IPS-NIHi7 (cell line): Measurements from ENCODE around the gene DAZL.
"Not testable (repeated sequence)": the region's sequence is repeated elsewhere in the genome, so short reads cannot be mapped to it uniquely, and the experiment has no call there.

ENCODE experiments used
- DNase-seq: peaks from one replicate; pipeline ENCODE4 v3.0.0; 2012; ENCODE audit warnings: mixed read lengths; ENCODE audit errors: extremely low spot score

Gene DAZL

DNA sequence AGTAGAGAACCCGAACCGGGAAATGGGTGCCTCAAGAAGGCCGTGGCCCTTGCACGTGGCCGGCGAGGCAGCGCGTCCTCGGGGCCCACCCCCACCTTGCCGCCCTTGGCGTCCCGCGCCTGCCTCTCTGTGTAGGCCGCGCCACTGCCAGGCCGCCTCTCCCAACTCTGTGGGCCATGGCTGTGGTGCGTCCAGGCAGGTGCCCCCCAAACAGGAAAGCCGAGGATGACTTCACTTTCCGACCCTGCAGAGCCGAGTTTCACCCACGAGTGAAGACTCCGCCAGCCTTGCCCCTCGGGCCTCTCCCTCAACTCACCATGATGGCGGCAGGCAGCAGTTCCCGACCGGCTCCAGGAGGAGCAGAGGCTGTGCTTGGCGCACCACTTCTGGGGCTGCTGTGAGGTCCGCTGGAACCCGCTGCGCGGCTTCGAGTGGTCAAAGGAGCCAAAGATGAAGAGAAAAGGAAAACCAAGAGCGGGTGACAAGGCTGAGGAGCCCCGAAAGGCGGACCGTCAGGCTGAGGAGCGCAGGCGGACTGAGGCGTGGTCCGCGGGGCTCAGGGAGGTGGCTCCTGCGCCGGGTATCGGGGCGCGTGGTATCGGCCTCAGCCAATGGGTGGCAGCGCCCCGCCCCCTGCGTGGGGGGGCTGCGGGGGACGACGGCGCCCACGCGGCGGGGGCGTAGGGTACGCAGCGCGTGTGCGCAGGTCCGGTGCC lies at the start of gene DAZL:
DAZL (minus strand) TSS at position 537 of the 716 bp plus-strand sequence; CDS start at position 319, 218 bp downstream.
- no peak for DNase-seq

DNA sequence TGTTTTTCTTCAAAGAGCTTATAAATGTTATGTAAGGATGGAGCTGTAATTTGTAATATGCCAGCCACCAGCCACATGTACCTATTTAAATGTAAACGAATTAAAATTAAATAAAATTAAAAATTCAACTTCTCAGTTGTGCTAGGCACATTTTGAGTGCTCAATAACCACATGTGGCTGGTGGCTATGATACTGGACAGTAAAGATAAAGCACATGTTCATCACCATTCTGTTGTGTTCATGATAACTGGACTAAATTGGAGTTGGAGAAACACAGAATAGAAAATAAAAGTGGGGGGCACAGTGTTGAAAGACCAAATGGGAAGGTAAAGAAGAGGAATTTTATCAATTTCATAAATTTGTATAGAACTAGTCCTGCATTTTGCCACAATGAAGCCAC lies 49.8 kb upstream of the DAZL start:
- no peak for DNase-seq

GRCh38 chr3:16653712-16654111 lies 48.5 kb upstream of the DAZL start:
- no peak for DNase-seq

- no peak for DNase-seq
Measured at GRCh38 chr3:16647668-16648067, 42.4 kb upstream of the DAZL start.

- no peak for DNase-seq
Measured at GRCh38 chr3:16639806-16640205, 34.6 kb upstream of the DAZL start.

- DNase-seq, result no peak
Measured at GRCh38 chr3:16633948-16634347, 28.7 kb upstream of the DAZL start.

- no peak for DNase-seq
Measured at GRCh38 chr3:16632395-16632794, 27.2 kb upstream of the DAZL start.

DNA sequence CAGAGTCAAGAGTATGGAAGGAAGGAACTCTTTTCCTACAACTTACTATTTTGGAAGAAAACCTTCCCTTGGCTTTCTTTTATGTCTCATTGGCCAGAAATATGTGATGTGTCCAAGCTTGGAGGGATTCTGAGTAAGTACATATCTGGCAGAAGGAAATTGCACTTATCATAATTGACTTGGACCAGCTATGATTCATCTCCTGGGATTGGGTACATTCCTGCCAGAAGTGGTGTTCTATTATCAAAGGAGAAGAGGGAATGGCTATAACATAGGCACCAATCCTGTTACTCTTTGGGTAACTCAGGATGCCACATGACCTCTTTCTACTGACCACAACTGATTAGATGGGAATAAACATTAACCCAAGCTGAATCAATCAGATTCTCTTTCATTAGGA lies 13.5 kb upstream of the DAZL start:
- no peak for DNase-seq

DNA sequence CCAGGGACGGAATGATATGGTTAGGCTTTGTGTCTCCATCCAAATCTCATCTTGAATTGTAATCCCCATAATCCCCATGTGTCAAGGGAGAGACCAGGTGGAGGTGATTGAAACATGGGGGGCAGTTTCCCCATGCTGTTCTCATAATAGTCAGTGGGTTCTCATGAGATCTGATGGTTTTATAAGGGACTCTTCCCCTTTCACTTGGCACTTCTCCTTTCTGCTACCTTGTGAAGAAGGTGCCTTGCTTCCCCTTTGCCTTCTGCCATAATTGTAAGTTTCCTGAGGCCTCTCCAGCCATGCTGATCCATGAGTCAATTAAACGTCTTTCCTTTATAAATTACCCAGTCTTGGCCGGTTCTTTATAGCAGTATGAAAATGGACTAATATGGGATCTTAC lies 11.9 kb upstream of the DAZL start:
- DNase-seq, result not testable (repeated sequence)

DNA sequence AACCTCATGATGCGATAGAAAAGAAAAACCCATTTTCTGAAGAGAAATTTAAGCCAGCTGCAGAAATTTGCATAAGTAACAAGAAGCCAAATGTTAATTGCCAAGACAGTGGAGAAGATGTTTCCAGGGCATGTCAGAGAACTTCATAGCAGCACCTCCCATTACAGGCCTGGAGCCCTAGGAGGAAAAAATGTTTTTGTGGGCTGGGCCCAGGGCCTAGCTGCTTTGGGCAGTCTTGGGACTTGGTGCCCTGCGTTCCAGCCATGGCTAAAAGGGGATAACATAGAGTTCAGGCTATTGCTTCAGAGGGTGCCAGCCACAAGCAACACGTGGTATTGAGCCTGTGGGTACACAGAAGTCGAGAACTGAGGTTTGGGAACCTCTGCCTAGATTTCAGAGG lies 10.9 kb upstream of the DAZL start:
- no peak for DNase-seq

DNA sequence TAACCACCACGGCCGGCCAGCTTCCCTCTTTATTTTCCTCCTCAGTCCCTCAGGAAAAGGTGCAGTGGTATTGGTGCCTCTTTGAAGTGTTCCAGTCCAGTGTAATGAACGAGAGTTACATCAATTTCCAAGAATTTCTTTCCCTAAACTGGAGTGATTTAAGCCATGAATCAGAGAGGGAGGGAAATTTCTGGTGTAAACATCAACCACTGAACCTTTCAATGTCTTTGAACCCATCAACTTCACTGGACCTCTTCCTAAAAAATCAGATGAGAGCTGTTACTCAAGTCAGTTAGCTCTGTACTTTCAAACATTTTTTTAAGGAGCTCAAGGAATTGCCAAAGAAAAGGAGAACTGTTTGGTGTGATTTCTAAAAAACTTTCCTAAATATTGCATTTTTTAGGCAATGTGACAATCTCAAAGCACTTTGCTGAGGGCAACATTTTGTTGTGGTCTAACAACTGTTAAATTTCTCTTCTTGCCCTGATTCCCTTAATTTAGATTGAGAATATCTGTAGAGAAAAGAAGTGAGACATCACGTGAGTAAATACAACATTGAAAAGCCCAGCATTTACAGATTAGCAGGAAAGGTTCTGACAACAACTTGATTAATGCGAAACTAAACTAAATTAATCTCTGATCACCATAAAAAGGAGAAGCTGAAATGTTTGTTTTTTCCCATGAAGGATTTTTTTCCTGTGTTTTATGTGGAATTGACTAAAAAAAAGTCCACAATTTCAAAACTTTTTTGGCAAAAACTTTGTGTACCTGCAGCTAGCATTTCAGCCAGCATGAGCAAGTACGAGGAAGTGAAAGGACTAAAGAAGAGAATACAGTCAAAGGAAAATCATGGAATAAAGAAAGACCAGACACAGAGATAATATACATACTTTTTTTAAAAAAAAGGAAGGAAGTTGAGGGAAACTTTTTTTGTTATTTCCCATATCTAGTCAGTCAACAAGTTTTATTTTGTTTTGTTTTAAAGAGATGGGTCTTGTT lies 9.1 kb upstream of the DAZL start:
- DNase-seq, result no peak

- no peak for DNase-seq
Measured at GRCh38 chr3:16609927-16610580, 4.8 kb upstream of the DAZL start.

DNA sequence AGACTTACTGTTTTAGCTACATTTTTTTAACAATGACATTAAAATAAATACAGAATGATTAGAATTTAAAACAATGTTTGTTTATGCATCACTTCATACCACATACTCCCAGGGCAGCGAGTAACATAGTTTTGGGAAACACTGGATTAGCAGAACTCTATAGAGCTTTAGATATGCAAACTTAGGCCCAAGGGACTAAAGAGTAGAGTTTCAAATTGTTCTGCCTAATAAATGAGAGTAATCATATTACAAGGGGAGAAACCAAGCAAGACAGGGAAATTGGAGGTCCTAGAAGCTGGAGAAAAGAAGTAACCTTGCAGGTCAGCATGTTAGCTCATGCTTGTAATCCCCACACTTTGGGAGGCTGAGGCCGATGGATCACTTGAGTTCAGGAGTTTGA lies 3.6 kb upstream of the DAZL start:
- DNase-seq, result no peak

GRCh38 chr3:16607718-16608117 lies 2.5 kb upstream of the DAZL start:
- no peak for DNase-seq

GRCh38 chr3:16606398-16606797 lies 1.2 kb upstream of the DAZL start:
- peak; percentile 27 for DNase-seq

DNA sequence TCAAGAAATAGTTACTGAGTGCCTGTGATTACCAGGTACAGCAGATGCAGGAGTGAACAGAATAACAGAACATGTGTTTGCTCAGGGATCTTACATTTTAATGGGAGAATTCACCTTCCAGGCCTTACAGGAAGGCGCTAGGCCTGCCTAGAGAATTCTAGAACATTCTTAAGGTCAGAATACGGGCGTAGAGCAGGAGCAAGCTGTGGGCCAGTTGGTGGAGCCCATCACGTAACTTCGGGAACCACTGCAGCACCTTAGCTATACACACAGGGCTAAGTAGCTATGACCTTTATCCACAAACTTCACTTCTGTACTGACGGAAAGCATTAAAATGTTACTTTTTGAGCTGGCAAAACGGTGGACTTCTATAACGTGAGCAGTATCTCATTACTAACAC lies 743 bp upstream of the DAZL start:
- no peak for DNase-seq

- peak; percentile 28 for DNase-seq
Measured at GRCh38 chr3:16604433-16604832, 790 bp downstream of the DAZL start.

DNA sequence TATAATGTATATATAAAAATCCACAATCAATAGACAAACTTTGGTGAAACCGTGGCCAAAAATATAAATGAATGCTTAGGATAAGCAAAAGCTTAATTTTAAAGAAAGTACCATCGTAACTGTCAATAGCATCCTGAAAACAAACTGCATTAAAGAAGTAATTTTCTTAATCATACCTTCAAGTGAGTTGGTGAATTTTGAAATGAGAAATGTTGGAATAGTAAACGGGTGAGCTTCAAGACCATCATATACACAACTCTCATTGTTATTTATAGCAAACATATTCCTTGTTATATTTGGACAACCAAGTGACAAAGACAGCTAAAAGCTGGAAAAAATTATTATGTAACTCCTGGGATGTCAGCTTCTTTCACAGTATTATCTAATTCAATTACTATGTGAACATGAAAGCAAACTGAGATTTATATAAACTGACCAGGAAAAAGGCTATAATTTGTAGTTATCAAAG lies 3.7 kb downstream of the DAZL start:
- no peak for DNase-seq

- peak; percentile 47 for DNase-seq
Measured at GRCh38 chr3:16600780-16601536, 4.3 kb downstream of the DAZL start.

- DNase-seq, result no peak
Measured at GRCh38 chr3:16599694-16600093, 5.5 kb downstream of the DAZL start.

DNA sequence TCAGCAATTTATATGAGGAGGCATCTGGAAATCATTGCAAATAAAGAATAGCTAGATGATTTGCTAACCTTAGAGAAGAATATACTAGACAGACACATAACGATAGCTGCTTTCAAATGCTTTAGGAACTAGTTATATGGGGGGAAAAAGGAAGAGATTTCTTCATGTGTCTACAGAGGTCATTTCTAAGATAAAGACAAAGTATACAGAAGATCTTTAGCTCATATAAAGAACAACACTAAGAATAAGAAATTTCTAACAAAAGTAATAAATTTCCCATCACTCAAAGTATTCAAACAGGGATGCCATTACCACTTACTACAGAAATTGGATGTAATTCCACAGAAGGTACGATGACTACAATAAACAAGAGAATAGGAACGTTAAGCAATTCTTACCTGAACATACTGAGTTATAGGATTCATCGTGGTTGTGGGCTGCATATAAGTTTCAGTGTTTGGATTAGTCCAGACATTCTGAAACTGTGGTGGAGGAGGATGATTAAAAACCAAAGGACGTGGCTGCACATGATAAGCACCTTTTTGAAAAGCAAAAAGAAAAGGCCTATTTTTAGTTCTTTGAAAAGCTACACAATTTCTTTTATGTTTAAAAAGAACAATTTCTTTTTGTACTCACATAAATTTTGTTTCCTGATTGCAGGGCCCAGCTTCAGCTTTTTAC lies 8.7 kb downstream of the DAZL start:
- no peak for DNase-seq
